K562 (cell line): ENCODE measurements around the gene MAP1LC3B. TPM values are rescaled to one million over a fixed set of nuclear protein-coding genes. Genes with fewer than 3 reads are reported as not detected.

Experiments
- ATAC-seq: fragments of 200-7000 bp; cut with Tn5 transposase; 3 replicates; pipeline ENCODE4 v1.9.1; 2020; ENCODE audit warnings: moderate library complexity
- BruUV-seq: library from RNA; stranded (reverse); fragments of 400-500 nt; replicated peaks from 2 replicates; lab custom pipeline; 2021; lab: Mats Ljungman, UMichigan
- CTCF ChIA-PET: fragments of 300-600 bp; formaldehyde crosslinking; extraction: SDS; loops from one replicate; lab custom pipeline; 2021; ENCODE audit warnings: low intra/inter-chr PET ratio; lab: Yijun Ruan, JAX
- POLR2A ChIA-PET: fragments of 300-600, 350-650 bp; sonication (Branson Sonifier 250); formaldehyde crosslinking; extraction: SDS; loops from one replicate; lab custom pipeline; 2021; ENCODE audit warnings: antibody characterized with exemption, inconsistent platforms; lab: Yijun Ruan, JAX
- DNase-seq, 4 experiments: peaks; one replicate each; pipeline versions ENCODE4 v3.0.0 to v3.0.0-alpha.2; 2011 to 2018; ENCODE audit warnings: low spot score in 3 of 4, mixed read lengths in 3 of 4; ENCODE audit errors: extremely low read depth in 1 of 4
- FAIRE-seq: peaks from 2 replicates; lab custom pipeline; 2011; peaks lifted over from hg19 to GRCh38; lab: Jason Lieb, UNC
- H2AFZ ChIP-seq: 2 replicates; pipeline ENCODE4 v1.6.0; 2011; ENCODE audit warnings: low read depth, low read length, control low read depth, inconsistent platforms
- H3K27ac ChIP-seq: fragments of 200-600 bp; 3 replicates; pipeline ENCODE4 v1.8.0; 2011; ENCODE audit warnings: low read depth, mild to moderate bottlenecking, control low read depth, inconsistent platforms, low read length, moderate library complexity, mixed read lengths; ENCODE audit errors: extremely low read depth
- H3K27me3 ChIP-seq, 2 experiments: fragments of 300-600 bp in 1 of 2; 2 replicates in 1 of 2; 3 replicates in 1 of 2; pipeline versions ENCODE4 v1.6.0 to v1.8.0; 2011; ENCODE audit warnings: inconsistent platforms in 2 of 2, low read length in 2 of 2, mild to moderate bottlenecking in 1 of 2, mixed read lengths in 1 of 2, moderate library complexity in 1 of 2; ENCODE audit not compliant: control insufficient read depth in 2 of 2, insufficient read depth in 2 of 2
- H3K36me3 ChIP-seq: fragments of 300-600 bp; 3 replicates; pipeline ENCODE4 v1.8.0; 2011; ENCODE audit warnings: mild to moderate bottlenecking, low read length, inconsistent platforms; ENCODE audit not compliant: control insufficient read depth, insufficient read depth
- H3K4me1 ChIP-seq, 2 experiments: fragments of 200-600 bp in 1 of 2; replicated peaks in 1 of 2; 2 replicates in 1 of 2; 3 replicates in 1 of 2; pipeline versions ENCODE4 v1.5.1 to v1.8.0; 2011; ENCODE audit warnings: inconsistent platforms in 2 of 2, low read length in 2 of 2, mild to moderate bottlenecking in 1 of 2, mixed read lengths in 1 of 2, moderate library complexity in 1 of 2; ENCODE audit not compliant: control insufficient read depth in 2 of 2, insufficient read depth in 2 of 2
- H3K4me2 ChIP-seq: 2 replicates; pipeline ENCODE4 v1.6.1; 2011; ENCODE audit warnings: low read length, control low read depth, inconsistent platforms, mixed read lengths; ENCODE audit not compliant: insufficient read depth
- H3K4me3 ChIP-seq: fragments of 200-600 bp; sonication (generic), shearing (Covaris generic); 2 replicates; pipeline ENCODE4 v1.5.1; 2016; ENCODE audit warnings: control low read depth, inconsistent platforms
- H3K79me2 ChIP-seq: fragments of 200-600 bp; 3 replicates; pipeline ENCODE4 v1.8.0; 2011; ENCODE audit warnings: low read length, inconsistent platforms; ENCODE audit not compliant: control insufficient read depth, insufficient read depth
- H3K9ac ChIP-seq, 2 experiments: 2 replicates each; pipeline versions ENCODE4 v1.6.0 to v1.6.1; 2011; ENCODE audit warnings: low read depth in 2 of 2, low read length in 2 of 2, control low read depth in 1 of 2, inconsistent platforms in 1 of 2, mild to moderate bottlenecking in 1 of 2, mixed read lengths in 1 of 2; ENCODE audit not compliant: insufficient read depth in 1 of 2
- H3K9me1 ChIP-seq: one replicate; pipeline ENCODE4 v1.6.0; 2011; ENCODE audit warnings: inconsistent platforms, mild to moderate bottlenecking, low read length, moderate library complexity; ENCODE audit not compliant: control insufficient read depth, insufficient read depth
- H3K9me3 ChIP-seq: replicated peaks from 2 replicates; pipeline ENCODE4 v1.5.1; 2011; ENCODE audit warnings: low read depth, low read length, inconsistent platforms; ENCODE audit not compliant: control insufficient read depth, insufficient read depth
- H4K20me1 ChIP-seq: replicated peaks from 2 replicates; pipeline ENCODE4 v1.6.1; 2011; ENCODE audit warnings: low read length, inconsistent platforms, mixed read lengths; ENCODE audit not compliant: control insufficient read depth, insufficient read depth
- CEBPB ChIP-seq: fragments of 450-650 bp; IDR thresholded peaks from 2 replicates; pipeline ENCODE4 v1.6.1; 2016; ENCODE audit warnings: missing genetic modification characterization, missing compliant biosample characterization
- SPI1 ChIP-seq: IDR thresholded peaks from 2 replicates; pipeline ENCODE4 v1.6.1; 2011; ENCODE audit warnings: low read depth, low read length, control low read depth, borderline replicate concordance
- WGBS: fragments of 100-300 bp; shearing (Covaris generic); methylation state at CpG from one replicate; pipeline ENCODE4 v1.1.6; 2016; ENCODE audit warnings: low coverage, mixed read lengths; ENCODE audit not compliant: insufficient coverage; ENCODE audit errors: missing lambda C conversion rate; 5-methylcytosine and 5-hydroxymethylcytosine counted together
- in situ Hi-C: fragments of 300-500 bp; cut with MboI; formaldehyde crosslinking; loops from 4 replicates; pipeline ENCODE4 v1.15.0; 2018; ENCODE audit warnings: inconsistent platforms, mixed read lengths
- intact Hi-C: fragments of 100-400 bp; cut with micrococcal nuclease; formaldehyde crosslinking; loops from 2 replicates; pipeline ENCODE4 v1.14.2; 2022
- polyA plus RNA-seq, 8 experiments: library from polyadenylated mRNA; depleted of rRNA in 4 of 8; stranded (reverse) in 5 of 8; unstranded in 3 of 8; fragments of >200 nt; fragmentation: Nextera tagmentation in 2 of 8; fragmentation: Illumina TruSeq in 1 of 8; extraction: Ambion mirVana in 2 of 8; extraction: Trizol in 1 of 8; gene quantifications; 2 replicates each; pipeline versions ENCODE4 v1.2.1 to v1.2.3, GENCODE V29; 2011 to 2014; ENCODE audit warnings: inconsistent platforms in 1 of 8, missing spikeins in 1 of 8
- total RNA-seq, 7 experiments: library from RNA; depleted of rRNA in 6 of 7; stranded (reverse); fragments of >200 nt in 6 of 7; fragmentation: Illumina TruSeq in 2 of 7; extraction: Trizol in 2 of 7; gene quantifications; 2 replicates each; pipeline versions ENCODE4 v1.2.1 to v1.2.3, GENCODE V29; 2011 to 2021; ENCODE audit warnings: low replicate concordance in 1 of 7

The MAP1LC3B gene
- total and polyA plus RNA-seq, 9 of the 15 experiments (the other 6 are each of a cell fraction or from before 2014, with no cell fraction given), result 16.0 to 81.5 (median 36.7) TPM

DNA sequence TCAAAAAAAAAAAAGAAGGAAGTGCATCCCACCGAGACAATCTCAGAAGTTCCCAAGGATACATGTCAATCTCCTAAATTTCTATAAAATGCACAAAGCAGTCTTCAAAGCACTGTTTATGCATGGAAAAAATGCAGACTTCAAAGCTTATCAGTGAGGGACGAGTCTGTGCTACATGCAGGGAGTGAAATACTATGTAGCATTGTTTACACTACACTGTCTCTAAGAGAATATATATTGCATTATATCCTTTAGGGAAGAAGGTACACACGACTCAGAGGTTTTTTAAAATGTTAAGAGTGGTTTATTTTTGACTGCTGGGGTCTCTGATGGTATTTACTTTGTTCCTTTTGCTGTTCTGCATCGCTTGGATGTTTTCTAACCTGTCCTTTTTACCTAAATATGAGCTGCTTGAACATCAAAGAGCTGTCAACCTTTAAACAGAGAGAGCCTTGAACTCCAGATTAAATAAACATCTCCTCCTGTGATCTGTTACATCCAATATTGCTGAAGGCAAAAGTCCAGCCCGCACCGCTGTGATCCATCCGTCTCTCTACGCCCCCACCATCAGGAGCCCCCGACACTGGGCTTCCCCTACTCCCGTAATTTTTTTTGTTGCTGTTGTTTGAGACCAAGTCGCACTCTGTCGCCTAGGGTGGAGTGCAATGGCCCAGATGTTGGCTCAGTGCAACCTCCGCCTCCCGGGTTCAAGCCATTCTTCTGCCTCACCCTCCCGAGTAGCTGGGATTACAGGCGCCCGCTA, 9.9 kb upstream of the MAP1LC3B start:
- ChIA-PET POLR2A (interaction anchor here (0.6 to 6.1 kb wide), 5 partner anchors 11 to 1283 kb away, joined by 3 to 43 read pairs (median 3); partner anchors contain the start of gene MAP1LC3B), CTCF (interaction anchor here (0.7 kb wide), 1 partner anchor 814 kb away, joined by 3 read pairs; no protein-coding TSS in a partner anchor)
- in situ Hi-C loops, result no loop called here
- no peaks in the 10 kb centered on the region for H3K27me3 ChIP-seq
- H4K20me1 ChIP-seq, result peaks cover 4% of the 10 kb centered on the region; the same call in 1 of the 2 replicates
- peaks cover 21% of the 10 kb centered on the region; the same call in 2 of the 3 replicates for H3K36me3 ChIP-seq
- peak overlapping the region; percentile 79 to 96; a peak in 3 of 4 replicates for H3K9ac ChIP-seq
- DNase-seq (no peak), FAIRE-seq (no peak), ATAC-seq (no peak; the same call in 2 of the 3 replicates)
- H3K4me3 ChIP-seq, result peak overlapping the region; percentile 78
- peak overlapping the region; percentile 88; the same call in 2 of the 3 replicates for H3K27ac ChIP-seq
- BruUV-seq, result TSS peak; percentile 54
- H3K4me1 ChIP-seq, result peaks cover 27 to 34% of the 10 kb centered on the region in 2 experiments
- peak overlapping the region; percentile 85 for H3K4me2 ChIP-seq
- peaks cover 62% of the 10 kb centered on the region for H3K79me2 ChIP-seq
- peak; percentile 66; the same call in 1 of the 2 replicates for TF ChIP-seq SPI1
- TF ChIP-seq CEBPB (tag), result no peak
- no peaks in the 10 kb centered on the region for H3K9me3 ChIP-seq
- no peaks in the 10 kb centered on the region for H3K9me1 ChIP-seq
- intact Hi-C loops, result no loop called here
- 10% methylated on average over 17 of the region's 17 CpGs for WGBS
- no peak overlapping the region for H2AFZ ChIP-seq
